SH-SY5Y (cell line): Measurements from ENCODE around the gene CRYBA2.

Experiments used
- GATA2 ChIP-seq: IDR thresholded peaks from 2 replicates; pipeline ENCODE4 v1.6.1; 2011; ENCODE audit warnings: mild to moderate bottlenecking, low read depth, low read length
- GATA3 ChIP-seq: IDR thresholded peaks from 2 replicates; pipeline ENCODE4 v1.6.1; 2011; ENCODE audit warnings: low read depth, mild to moderate bottlenecking, low read length, moderate library complexity

GRCh38 chr2:218983934-218984238 is 9.3 kb downstream of the CRYBA2 start:
- TF ChIP-seq GATA3 (no peak), GATA2 (no peak)
